GM23338 (cell line): Measurements from ENCODE around the gene MEGF6. TPM values are rescaled to one million over a fixed set of nuclear protein-coding genes. Genes with fewer than 3 reads are reported as not detected.

Experiments
- ATAC-seq: fragments of 200-7000 bp; cut with Tn5 transposase; 3 replicates; pipeline ENCODE4 v1.9.1; 2020
- DNase-seq: peaks from one replicate; pipeline ENCODE4 v3.0.0-alpha.2; 2015; ENCODE audit warnings: low spot score
- H2AFZ ChIP-seq: fragments of 200-600 bp; sonication (generic); 2 replicates; pipeline ENCODE4 v1.8.0; 2016; ENCODE audit warnings: antibody characterized with exemption, mild to moderate bottlenecking, moderate library complexity
- H3F3A ChIP-seq: fragments of 200-600 bp; sonication (generic); replicated peaks from 2 replicates; pipeline ENCODE4 v1.8.0; 2017; ENCODE audit warnings: antibody characterized with exemption, mixed run types, low read depth
- H3K27ac ChIP-seq: fragments of 200-600 bp; sonication (generic); 2 replicates; pipeline ENCODE4 v1.6.1; 2016; ENCODE audit warnings: low read depth
- H3K27me3 ChIP-seq: fragments of 200-600 bp; sonication (generic); 2 replicates; pipeline ENCODE4 v1.8.0; 2016; ENCODE audit warnings: mild to moderate bottlenecking, mixed run types, moderate library complexity; ENCODE audit not compliant: insufficient read depth
- H3K36me3 ChIP-seq: fragments of 200-600 bp; sonication (generic); 2 replicates; pipeline ENCODE4 v1.8.0; 2016; ENCODE audit warnings: mild to moderate bottlenecking; ENCODE audit not compliant: insufficient read depth
- H3K4me1 ChIP-seq: fragments of 200-600 bp; sonication (generic); 2 replicates; pipeline ENCODE4 v1.8.0; 2016; ENCODE audit warnings: mild to moderate bottlenecking, moderate library complexity; ENCODE audit not compliant: insufficient read depth
- H3K4me2 ChIP-seq: fragments of 200-600 bp; sonication (generic); 2 replicates; pipeline ENCODE4 v1.7.1; 2017; ENCODE audit warnings: mixed run types
- H3K4me3 ChIP-seq: fragments of 200-600 bp; sonication (generic); 2 replicates; pipeline ENCODE4 v1.6.1; 2016; ENCODE audit warnings: mixed run types
- H3K79me2 ChIP-seq: fragments of 200-600 bp; sonication (generic); replicated peaks from 2 replicates; pipeline ENCODE4 v1.8.0; 2017; ENCODE audit warnings: mild to moderate bottlenecking; ENCODE audit not compliant: insufficient read depth
- H3K9me2 ChIP-seq: fragments of 200-600 bp; sonication (generic); 2 replicates; pipeline ENCODE4 v1.8.0; 2017; ENCODE audit not compliant: insufficient read depth
- H4K20me1 ChIP-seq: fragments of 200-600 bp; sonication (generic); replicated peaks from 2 replicates; pipeline ENCODE4 v1.8.0; 2017; ENCODE audit warnings: mild to moderate bottlenecking; ENCODE audit not compliant: insufficient read depth
- H3K27ac Mint-ChIP-seq: 2 replicates; pipeline ENCODE4 v1.8.0; 2020; ENCODE audit warnings: inconsistent platforms, mild to moderate bottlenecking, moderate library complexity, mixed read lengths
- H3K27me3 Mint-ChIP-seq: 3 replicates; pipeline ENCODE4 v1.8.0; 2022; ENCODE audit warnings: low read depth, mild to moderate bottlenecking, moderate library complexity, mixed read lengths, inconsistent platforms; ENCODE audit not compliant: insufficient read depth, poor library complexity
- H3K36me3 Mint-ChIP-seq: 3 replicates; pipeline ENCODE4 v1.8.0; 2021; ENCODE audit warnings: low read depth, mild to moderate bottlenecking, inconsistent platforms, moderate library complexity, mixed read lengths
- H3K4me1 Mint-ChIP-seq: 3 replicates; pipeline ENCODE4 v1.8.0; 2020; ENCODE audit warnings: mild to moderate bottlenecking, inconsistent platforms, mixed read lengths
- H3K4me3 Mint-ChIP-seq: 3 replicates; pipeline ENCODE4 v1.8.0; 2021; ENCODE audit warnings: moderate library complexity, mild to moderate bottlenecking, inconsistent platforms, mixed read lengths
- H3K9me3 Mint-ChIP-seq: 3 replicates; pipeline ENCODE4 v1.8.0; 2020; ENCODE audit warnings: moderate library complexity, mild to moderate bottlenecking, inconsistent platforms, mixed read lengths
- EZH2phosphoT487 ChIP-seq: fragments of 200-600 bp; sonication (generic); IDR thresholded peaks from one replicate; pipeline ENCODE4 v1.8.1; 2018; ENCODE audit warnings: antibody characterized with exemption; ENCODE audit not compliant: unreplicated experiment
- REST ChIP-seq: IDR thresholded peaks from one replicate; pipeline ENCODE4 v1.6.1; 2018; ENCODE audit warnings: antibody characterized with exemption; ENCODE audit not compliant: unreplicated experiment
- ZNF462 ChIP-seq: fragments of 250-450 bp; sonication (Bioruptor Pico); IDR thresholded peaks from 2 replicates; pipeline ENCODE4 v1.5.0; 2020; ENCODE audit warnings: mild to moderate bottlenecking, moderate library complexity
- polyA plus RNA-seq: library from polyadenylated mRNA; unstranded; fragments of >200 nt; fragmentation: Nextera tagmentation; extraction: Ambion mirVana; gene quantifications from 2 replicates; pipeline ENCODE4 v1.2.1, GENCODE V29; 2016
- total RNA-seq: library from RNA; depleted of rRNA; stranded (reverse); fragments of >200 nt; shearing (Covaris generic); gene quantifications from 2 replicates; pipeline ENCODE4 v1.2.3, GENCODE V29; 2014

MEGF6 gene
- total and polyA plus RNA-seq, 2 experiments from 2014 or later, result 4.0 to 21.4 TPM

- TF ChIP-seq ZNF462 (CRISPR knock-in tag), result no peak
- no peak for TF ChIP-seq REST
Observed at GRCh38 chr1:3569436-3569835, 41.9 kb downstream of the MEGF6 start (continued).

GRCh38 chr1:3568815-3569435 lies 42.4 kb downstream of the MEGF6 start:
- Mint-ChIP-seq H3K9me3 (no peaks in the 10 kb centered on the region; the same call in 2 of the 3 replicates), H3K27me3 (no peaks in the 10 kb centered on the region), H3K27ac (no peak overlapping the region), H3K4me1 (no peaks in the 10 kb centered on the region), H3K36me3 (no peaks in the 10 kb centered on the region; the same call in 2 of the 3 replicates), H3K4me3 (no peak overlapping the region)
- no peaks in the 10 kb centered on the region for H3K27me3 ChIP-seq
- no peaks in the 10 kb centered on the region for H3K4me1 ChIP-seq
- DNase-seq, result no peak
- no peaks in the 10 kb centered on the region for H3K36me3 ChIP-seq
- no peak overlapping the region for H3K4me2 ChIP-seq
- no peaks in the 10 kb centered on the region for H3K9me2 ChIP-seq
- no peaks in the 10 kb centered on the region for H4K20me1 ChIP-seq
- no peak overlapping the region for H3K4me3 ChIP-seq
- no peaks in the 10 kb centered on the region for H3F3A ChIP-seq
- H2AFZ ChIP-seq, result no peak overlapping the region
- ATAC-seq, result no peak
- no peak overlapping the region for H3K27ac ChIP-seq
- no peaks in the 10 kb centered on the region for H3K79me2 ChIP-seq
- TF ChIP-seq EZH2phosphoT487 (no peak), ZNF462 (CRISPR knock-in tag) (no peak)
